Raji (cell line): ENCODE results near the gene WAPL.
A peak's percentile ranks its signal among the peaks of the same experiment; 100 is the strongest.

ENCODE experiments used
- POLR2A ChIP-seq: IDR thresholded peaks from 2 replicates; pipeline ENCODE4 v1.6.1; 2011; ENCODE audit warnings: low read depth, low read length, control low read depth; ENCODE audit not compliant: insufficient read depth

WAPL gene

DNA sequence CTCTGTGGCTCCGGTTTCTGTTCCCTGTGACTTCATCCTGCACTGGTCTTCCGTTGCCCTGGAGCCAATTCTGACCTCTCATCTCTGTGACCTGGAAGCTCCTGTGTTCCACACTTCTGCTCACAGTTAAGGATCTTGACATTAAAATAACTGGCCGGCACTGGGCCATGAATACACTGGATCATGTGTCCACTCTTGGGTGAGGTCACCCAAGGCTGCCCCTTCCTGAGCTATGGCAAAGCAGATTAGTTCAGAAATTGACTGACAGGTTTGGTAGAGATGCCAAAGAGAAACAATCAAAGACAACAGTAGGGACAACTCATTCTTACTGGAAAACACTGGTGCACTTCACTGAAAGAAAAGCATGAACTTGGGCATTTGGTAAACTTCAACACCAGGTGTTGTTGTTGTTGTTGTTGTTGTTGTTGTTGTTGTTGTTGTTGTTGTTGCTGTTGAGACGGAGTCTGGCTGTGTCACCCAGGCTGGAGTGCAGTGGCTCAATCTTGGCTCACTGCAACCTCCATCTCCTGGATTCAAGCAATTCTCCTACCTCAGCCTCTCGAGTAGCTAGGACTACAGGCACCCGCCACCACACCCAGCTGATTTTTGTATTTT lies 118.3 kb downstream of the WAPL start:
- TF ChIP-seq POLR2A = no peak

DNA sequence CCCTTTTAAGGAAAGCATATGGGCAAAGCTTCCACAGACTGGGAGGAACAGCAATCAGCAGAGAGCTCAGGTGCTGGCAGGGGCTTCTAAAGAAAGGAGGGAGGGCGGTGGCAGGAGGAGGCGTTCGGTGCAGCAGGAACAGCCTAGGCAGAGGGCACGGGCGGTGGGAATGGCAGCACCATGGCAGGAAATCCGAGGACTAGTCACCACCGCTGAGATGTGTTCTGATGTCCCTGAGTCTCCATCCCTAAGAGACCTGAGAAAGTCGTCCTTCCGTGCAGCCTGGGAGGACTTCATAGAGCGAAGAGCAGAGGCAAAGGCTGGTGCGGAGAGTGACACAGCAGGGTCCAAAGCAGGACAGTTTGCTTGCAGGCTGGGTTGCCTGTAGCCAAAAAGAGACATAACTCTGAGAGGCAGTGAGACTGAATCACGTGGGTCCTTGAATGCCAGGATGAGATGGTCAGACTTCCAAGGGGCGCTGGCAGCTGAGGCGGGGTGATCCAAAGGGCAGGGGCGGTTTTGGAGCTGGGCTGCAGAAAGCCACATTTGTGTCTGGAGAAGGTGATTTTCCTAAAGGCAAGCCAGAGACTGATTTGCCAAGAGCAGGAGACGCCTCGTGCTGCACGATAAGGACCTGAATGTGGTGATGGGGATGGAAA lies 119.2 kb downstream of the WAPL start:
- TF ChIP-seq POLR2A = no peak; the same call in 1 of the 2 replicates

DNA sequence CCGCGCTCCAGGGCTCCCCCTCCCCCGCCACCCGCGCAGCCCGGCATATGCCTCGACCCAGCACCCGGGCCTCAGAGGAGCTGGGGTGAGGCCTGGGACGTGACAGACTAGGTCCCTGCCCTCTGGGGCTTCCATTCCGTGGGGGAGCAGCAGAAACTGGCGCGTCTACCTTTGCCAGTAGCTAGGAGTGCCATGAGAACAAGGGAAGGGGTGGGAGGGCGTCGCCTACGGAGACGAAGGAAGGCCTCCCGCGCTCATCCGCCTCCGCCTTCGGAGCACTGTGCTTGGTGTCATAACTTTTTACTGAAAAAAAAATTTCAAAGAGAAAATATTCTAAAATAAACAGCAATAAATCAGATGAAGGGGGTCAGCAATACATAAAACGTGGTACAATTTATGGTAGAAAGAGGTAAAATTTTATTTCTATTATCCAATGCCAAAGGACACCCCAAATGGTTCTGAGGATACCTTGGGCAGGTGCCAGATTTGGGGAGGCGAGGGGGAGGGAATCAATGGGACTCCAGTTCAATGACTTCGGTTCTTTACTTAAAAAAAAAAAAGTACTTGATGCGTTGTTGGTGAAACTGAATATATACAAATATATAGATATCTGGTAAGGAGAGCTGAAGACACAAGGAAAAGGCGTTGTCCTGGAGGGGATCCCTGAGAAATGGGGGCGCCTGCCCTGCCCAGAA lies 119.9 kb downstream of the WAPL start:
- TF ChIP-seq POLR2A = no peak

DNA sequence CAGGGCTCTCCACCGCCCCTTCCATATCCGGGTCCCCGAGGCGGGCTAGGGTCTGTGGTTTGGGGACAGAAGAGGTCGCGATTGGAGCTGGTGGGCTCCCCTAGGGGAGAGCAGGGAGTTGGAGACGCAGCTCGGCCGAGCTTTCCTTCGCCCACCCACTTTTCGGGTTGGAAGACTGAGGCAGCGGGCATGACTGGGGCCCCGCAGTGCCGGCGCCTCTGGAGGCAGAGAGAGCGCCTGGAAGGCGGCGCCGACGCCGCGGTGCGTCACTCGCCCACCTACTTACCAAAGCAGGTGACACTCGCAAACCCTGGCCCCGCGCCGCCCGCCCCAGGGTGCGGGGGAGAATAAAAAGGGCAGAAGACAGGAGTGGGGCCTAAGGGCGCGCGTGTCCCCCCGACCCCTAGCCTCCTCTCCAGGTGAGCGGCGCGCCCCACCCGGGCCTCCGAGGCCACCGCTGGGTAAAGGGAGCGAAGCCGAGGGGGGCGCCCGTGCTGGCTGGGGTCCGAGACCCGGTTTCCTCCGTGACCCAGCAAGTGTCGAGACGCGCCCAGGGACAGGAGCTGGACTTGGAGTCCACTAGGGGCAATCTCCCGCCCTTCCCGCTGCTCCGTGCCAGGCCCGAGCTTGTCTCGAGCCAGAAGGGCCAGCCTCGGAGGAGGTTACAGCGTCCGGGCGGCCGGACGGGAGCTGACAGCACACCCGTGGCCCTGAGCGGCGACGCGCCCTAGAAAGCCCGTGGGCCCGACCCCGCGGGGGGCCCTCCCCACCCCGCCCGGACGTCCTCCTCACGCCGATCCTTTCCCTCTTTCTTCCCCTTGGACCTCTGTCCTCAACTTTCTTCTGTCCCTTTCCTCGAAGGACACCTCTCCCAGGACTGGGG lies 120.6 kb downstream of the WAPL start:
- peak; percentile 45 for TF ChIP-seq POLR2A

DNA sequence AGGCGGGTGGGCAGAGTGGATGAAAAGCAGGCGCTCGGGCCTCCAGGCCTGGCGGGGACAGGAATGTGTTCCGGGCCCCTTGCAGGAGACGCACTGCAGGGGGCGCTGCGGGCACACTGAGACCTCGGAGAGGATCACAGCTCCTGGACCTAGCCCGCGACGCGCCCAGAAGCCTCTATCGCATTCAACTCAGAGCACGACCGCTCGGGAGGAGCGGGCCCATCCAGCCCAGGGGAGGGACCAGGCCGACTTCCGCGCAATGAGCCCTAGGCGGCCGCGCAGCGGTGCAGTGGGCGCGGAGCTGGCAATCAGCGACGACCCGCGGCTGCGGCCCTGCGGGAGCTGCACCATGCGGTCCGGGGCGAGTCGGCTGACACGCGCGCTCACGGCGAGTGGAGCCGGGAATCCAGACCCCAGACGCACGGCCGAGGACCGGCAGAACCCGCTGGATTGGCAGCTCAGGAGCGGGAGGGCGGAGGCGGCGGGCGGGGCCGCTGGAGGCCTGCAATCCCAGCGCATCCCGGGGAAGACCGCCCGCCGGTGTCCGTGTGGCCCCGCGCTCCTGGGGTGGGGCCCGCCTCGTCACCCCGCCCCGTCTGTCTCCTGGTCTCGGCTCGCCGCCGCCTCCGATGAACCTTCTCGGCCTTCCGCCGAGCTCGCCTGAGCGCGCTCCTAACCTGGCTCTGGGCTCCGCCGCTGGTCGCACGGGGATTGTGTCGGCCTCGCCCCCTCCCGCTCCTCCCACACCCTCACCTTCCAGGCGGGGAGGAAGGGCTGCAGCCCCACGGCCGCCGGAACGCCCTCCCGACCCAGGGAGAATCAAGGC lies 121.5 kb downstream of the WAPL start:
- TF ChIP-seq POLR2A = peak; percentile 77

DNA sequence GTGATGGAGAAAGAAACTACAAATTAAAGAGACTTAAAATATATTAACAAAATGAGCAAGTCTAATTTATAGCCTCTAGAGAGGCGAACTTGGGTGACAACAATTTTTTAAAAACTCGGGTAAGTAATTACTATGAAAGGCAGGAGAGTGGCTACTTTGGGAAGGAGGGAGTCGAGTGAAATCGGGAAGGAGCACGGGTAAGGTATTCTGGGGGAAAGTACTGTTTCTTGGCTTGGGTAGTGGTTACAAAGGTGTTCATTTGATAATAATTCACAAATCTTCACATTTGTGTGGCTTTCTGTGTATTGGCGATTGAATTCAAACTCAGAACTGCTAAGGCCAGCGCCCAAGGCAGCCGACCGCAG lies 122.1 kb downstream of the WAPL start:
- no peak for TF ChIP-seq POLR2A

DNA sequence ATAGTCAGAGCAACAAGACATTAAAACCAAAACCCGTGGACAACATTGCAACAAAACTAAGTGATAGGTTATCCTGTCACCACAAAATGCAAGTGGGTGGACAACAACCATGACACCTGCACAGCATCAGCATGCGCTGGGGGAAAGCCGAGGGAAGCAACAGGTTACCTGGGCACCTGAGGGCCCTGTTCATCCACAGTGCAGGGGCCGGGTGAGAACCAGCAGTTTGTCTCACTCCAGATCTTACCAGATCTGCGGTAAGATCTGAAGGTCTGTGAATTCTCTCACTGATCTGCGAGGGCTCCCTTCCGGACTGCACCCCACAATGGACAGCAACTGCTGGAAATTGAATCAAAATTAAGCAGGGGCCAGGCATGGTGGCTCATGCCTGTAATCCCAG lies 124.5 kb downstream of the WAPL start:
- no peak for TF ChIP-seq POLR2A

DNA sequence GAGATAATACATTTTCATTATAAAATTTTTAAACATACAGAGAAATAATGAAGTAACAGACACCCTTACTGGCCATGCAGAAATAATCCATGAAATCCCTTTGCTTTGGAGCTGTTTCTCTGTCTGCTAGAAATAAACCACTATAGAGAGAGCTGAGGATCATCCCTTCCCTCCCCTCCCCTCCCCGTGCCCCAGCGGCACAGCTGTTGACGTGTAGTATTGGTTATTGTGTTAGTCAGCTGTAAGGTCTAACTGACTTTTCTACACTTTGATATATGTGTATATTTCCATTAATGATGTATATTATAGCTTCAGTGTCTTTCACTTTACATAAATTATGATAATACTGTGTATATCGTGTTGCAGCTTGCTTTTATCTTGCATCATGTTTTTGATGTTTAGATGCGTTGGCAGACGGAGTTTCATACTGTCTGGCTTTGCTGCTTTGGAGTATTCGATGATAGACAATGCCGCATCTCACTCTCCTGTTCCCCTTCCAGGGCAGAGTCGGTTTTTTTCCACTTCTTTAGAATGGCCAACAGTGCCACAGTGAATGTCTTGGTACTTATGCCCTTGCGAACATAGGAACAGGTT lies 127.6 kb downstream of the WAPL start:
- TF ChIP-seq POLR2A = no peak

DNA sequence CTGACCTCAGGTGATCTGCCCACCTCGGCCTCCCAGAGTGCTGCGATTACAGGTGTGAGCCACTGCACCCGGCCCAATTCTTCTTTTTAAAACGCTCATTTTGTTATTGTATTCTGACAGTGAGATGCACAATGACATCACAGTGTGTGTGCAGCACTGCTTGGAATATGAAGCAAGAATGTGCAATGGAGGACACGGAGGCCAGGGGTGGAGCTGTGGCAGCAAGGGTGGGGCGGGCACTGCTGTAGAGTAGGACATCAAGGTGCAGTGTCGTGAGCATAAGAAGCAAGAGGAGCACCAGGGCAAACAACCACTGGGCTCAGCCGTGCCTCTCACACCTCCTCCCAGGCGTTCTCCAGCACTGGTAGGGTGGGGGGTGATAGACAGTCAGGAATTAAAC lies 128.2 kb downstream of the WAPL start:
- no peak for TF ChIP-seq POLR2A

DNA sequence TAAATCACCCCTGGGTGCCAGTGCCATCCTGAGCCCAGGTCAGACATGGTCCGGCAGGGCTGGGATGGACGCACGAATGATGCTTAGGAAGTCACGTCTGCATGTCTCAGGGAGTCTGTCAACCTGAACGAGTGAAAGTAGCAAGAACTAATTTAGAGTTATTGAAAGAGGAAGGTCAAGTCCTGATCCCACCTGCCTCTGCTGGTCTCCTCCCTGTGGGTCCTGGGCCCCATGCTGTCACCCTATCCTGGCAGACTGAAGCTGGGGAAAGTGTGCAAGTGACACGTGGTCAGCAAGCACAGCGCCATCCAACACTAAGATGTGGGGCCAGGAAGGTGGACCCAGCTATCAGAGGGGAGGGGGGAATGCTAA lies 128.9 kb downstream of the WAPL start:
- no peak for TF ChIP-seq POLR2A

DNA sequence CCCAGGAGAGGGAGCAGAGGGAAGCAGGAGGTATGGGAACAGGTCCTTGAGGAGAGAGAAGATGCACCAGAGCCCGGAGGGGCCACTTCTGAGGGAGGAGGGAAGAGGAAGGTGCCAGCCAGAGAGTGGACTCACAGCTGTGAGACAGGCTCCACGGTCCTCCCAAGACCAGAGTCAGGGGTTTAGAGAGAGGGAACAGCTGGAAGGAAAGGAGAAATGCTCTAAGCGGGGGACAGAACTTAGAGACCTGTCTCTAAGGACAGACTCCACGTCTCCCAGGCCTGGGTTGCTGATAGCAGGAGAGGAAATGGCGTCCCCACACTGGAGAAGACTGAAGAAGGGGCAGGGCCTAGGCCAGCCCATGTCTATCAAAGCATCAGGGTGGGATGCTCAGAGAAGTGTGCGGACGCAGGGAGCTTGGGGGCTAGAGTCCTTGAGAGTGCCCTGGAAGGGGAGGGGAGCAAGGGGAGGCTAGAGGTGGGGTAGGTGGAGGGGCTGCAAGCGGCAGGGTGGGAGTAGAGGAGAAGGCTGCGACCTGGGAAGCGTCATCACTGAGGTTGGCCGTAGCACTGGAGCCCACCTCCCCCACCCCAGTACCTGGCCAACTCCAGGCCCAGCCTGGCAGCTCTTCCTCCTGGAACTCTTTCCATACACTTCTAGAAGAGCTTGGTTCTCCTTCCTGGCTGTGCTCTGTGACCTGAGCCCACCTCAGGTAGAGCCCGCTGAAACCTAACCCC lies 129.4 kb downstream of the WAPL start:
- no peak for TF ChIP-seq POLR2A

DNA sequence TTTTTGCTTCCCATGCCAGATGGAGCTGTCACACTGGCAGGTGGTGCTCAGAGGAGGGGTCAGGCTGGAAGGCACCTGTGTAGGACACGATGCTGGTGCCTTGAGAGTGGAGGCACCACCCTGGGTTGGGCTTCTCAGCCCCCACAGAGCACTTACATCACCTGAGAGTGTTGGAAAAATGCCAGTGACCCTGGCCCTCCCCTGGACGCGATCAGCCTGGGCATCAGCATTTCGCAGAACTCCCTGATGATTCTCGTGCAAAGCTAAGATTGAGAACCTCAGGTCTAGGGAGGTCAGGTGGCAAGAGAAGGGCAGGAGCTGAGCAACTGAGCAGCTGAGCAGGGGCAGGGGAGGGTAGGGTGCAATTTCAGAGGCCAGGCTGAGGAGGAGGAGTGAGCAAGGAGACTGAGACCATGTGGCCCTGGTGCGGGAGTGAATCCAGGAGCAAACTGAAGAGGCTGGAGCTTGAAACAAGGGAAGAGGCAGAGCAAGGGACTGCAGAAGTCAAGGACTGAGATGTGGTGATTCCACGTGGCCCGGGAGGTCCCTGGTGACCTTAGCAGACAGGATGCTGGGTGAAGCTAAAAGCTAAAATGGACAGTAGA lies 130.3 kb downstream of the WAPL start:
- no peak for TF ChIP-seq POLR2A
